IPS-20b (cell line): ENCODE results near the gene KRTAP10-2.

ENCODE experiments used
- H3K27ac ChIP-seq: one replicate; pipeline ENCODE4 v1.5.1; 2013; ENCODE audit warnings: low read length
- H3K27me3 ChIP-seq: 2 replicates; pipeline ENCODE4 v1.6.1; 2013; ENCODE audit warnings: mild to moderate bottlenecking, low read length, inconsistent platforms; ENCODE audit not compliant: insufficient read depth
- H3K36me3 ChIP-seq: 2 replicates; pipeline ENCODE4 v1.6.1; 2013; ENCODE audit warnings: low read depth, mild to moderate bottlenecking, inconsistent platforms, low read length, moderate library complexity; ENCODE audit not compliant: insufficient read depth
- H3K4me1 ChIP-seq: 2 replicates; pipeline ENCODE4 v1.6.1; 2013; ENCODE audit warnings: mild to moderate bottlenecking, control low read depth, inconsistent platforms, low read length, moderate library complexity; ENCODE audit not compliant: insufficient read depth
- H3K4me3 ChIP-seq: 2 replicates; pipeline ENCODE4 v1.5.1; 2013; ENCODE audit warnings: mild to moderate bottlenecking, low read length, inconsistent platforms
- H3K9ac ChIP-seq: 2 replicates; pipeline ENCODE4 v1.6.1; 2013; ENCODE audit warnings: low read depth, mild to moderate bottlenecking, inconsistent platforms, low read length, moderate library complexity
- H3K9me3 ChIP-seq: 2 replicates; pipeline ENCODE4 v1.6.1; 2013; ENCODE audit warnings: mild to moderate bottlenecking, low read depth, low read length, inconsistent platforms; ENCODE audit not compliant: insufficient read depth

Gene KRTAP10-2

GRCh38 chr21:44533121-44533890 lies 18.0 kb downstream of the KRTAP10-2 start:
- no peak overlapping the region for H3K9ac ChIP-seq

DNA sequence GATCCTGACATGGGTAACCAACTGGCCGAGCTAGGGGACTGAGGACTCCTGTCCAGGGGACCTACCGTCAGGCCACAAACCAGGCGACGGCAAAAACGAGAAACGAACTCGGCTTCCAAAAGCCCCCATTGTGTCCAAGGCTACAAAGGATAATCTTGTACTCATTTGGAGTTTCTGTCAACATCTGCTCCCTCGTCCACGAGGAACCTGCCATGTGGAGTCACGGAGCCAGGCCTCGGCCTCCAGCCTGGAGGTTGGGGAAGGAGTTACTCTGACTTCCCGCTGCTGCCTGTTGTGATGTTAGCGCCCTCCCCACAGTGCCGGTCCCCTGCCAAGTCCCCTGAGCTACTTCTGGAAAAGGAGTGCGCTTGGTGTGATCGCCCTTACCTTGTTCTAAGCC lies 18.6 kb downstream of the KRTAP10-2 start:
- Histone ChIP-seq H3K9me3 (no peaks in the 10 kb centered on the region), H3K4me1 (no peaks in the 10 kb centered on the region), H3K4me3 (no peak overlapping the region), H3K27me3 (no peaks in the 10 kb centered on the region), H3K27ac (no peak overlapping the region), H3K9ac (no peak overlapping the region), H3K36me3 (no peaks in the 10 kb centered on the region)

More at GRCh38 chr21:44533121-44533890, 18.0 kb downstream of the KRTAP10-2 start:
- Histone ChIP-seq H3K27me3 (no peaks in the 10 kb centered on the region), H3K36me3 (no peaks in the 10 kb centered on the region), H3K27ac (no peak overlapping the region), H3K9me3 (no peaks in the 10 kb centered on the region), H3K4me3 (no peak overlapping the region), H3K4me1 (no peaks in the 10 kb centered on the region)

GRCh38 chr21:44531606-44532564 lies 19.4 kb downstream of the KRTAP10-2 start:
- no peaks in the 10 kb centered on the region for H3K9me3 ChIP-seq
- H3K9ac ChIP-seq, result no peak overlapping the region
- no peaks in the 10 kb centered on the region for H3K4me1 ChIP-seq
- no peaks in the 10 kb centered on the region for H3K27me3 ChIP-seq
- H3K4me3 ChIP-seq, result no peak overlapping the region
- no peaks in the 10 kb centered on the region for H3K36me3 ChIP-seq
- no peak overlapping the region for H3K27ac ChIP-seq

GRCh38 chr21:44530903-44531605 lies 20.3 kb downstream of the KRTAP10-2 start:
- Histone ChIP-seq H3K4me3 (no peak overlapping the region), H3K4me1 (no peaks in the 10 kb centered on the region), H3K9me3 (no peaks in the 10 kb centered on the region), H3K9ac (no peak overlapping the region), H3K27me3 (no peaks in the 10 kb centered on the region), H3K27ac (no peak overlapping the region), H3K36me3 (no peaks in the 10 kb centered on the region)

GRCh38 chr21:44530221-44530902 lies 20.9 kb downstream of the KRTAP10-2 start:
- Histone ChIP-seq H3K9ac (no peak overlapping the region), H3K27ac (no peak overlapping the region), H3K4me3 (no peak overlapping the region), H3K9me3 (no peaks in the 10 kb centered on the region), H3K36me3 (no peaks in the 10 kb centered on the region), H3K4me1 (no peaks in the 10 kb centered on the region), H3K27me3 (no peaks in the 10 kb centered on the region)

DNA sequence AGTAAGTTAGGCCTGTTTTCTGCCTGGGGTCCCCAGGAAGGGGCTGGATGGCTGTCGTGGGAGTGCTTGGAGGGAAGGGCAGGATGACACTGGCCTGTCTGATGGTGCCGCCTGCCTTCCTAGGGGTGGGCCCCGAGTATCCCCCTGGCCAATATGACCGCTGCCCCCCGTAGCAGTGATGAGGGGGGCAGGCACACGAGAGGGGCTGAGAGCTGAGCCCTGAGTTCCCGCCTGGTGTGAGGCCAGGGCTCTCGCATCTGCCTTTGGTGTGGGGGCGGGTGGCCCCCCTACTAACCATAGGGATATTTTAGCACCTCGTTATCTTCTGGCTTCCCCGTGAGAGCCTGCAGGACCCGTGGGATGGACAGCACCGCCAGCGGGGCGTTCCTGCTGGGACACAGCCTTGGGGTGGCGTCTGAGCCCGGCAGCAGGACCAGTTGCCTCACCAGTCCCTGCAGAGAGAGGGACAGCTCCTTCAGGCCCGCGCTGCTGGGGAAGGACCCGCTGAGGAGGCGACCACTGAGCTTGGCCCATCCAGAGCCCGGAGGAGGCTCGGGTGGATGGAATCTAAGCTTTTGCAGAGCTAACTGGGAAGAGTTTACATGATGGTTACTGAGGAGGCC lies 21.7 kb downstream of the KRTAP10-2 start:
- H3K9me3 ChIP-seq, result no peaks in the 10 kb centered on the region

GRCh38 chr21:44529011-44529421 lies 22.3 kb downstream of the KRTAP10-2 start:
- Histone ChIP-seq H3K27ac (no peak overlapping the region), H3K36me3 (no peaks in the 10 kb centered on the region), H3K9ac (no peak overlapping the region), H3K4me1 (no peaks in the 10 kb centered on the region), H3K27me3 (no peaks in the 10 kb centered on the region), H3K4me3 (no peak overlapping the region), H3K9me3 (no peaks in the 10 kb centered on the region)

More for the DNA sequence above, 21.7 kb downstream of the KRTAP10-2 start:
- Histone ChIP-seq H3K4me1 (no peaks in the 10 kb centered on the region), H3K27ac (no peak overlapping the region), H3K4me3 (no peak overlapping the region), H3K36me3 (no peaks in the 10 kb centered on the region), H3K27me3 (no peaks in the 10 kb centered on the region), H3K9ac (no peak overlapping the region)

DNA sequence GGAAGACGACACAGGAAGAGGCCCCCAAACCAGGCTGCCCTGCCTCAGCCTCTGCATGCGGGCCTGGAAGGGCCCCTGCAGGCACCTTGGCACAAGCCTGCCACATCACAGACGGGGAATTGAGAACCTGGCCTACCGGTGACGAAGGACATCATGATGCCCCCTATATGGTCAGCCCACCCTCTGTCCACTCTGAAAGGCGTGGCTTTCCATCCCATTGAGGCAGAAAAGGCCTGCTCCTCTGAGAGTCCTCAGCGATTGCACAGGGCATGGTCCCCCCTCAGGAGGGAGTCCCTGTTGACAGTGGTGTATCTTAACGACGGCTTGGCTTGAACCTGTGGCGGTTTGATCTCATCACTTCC lies 22.7 kb downstream of the KRTAP10-2 start:
- no peaks in the 10 kb centered on the region for H3K27me3 ChIP-seq

DNA sequence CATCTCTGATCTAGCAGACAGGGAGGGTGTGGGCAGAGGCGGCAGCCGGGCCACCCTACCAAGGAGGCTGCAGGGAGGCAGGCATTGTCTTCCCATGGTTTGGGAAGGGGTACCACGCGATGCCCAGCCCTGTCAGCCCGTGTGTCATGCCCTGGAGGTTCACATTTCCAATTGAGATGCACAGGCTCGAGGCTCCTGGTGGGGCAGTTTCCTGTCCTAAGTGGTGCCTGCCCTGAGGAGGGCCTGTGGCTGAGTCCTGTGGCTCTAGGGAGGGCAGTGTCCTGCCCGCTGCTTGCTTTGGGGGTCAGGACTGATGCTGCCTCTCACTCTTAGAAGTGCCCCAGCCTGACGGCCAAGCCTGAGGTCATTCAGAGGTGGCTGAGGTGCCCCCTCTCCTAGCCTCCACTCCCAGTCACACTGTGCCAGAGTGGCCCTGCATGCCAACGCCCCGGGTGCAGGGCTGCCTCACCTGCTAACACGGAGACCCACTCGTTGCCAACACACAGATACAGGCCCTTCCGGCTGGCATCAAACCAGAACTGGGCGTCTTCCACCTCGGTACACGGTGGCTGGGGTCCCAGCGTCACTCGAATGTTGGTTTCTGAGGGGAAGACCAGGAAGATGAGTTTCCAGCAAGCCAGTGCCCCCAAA lies 23.2 kb downstream of the KRTAP10-2 start:
- H3K4me3 ChIP-seq, result no peak overlapping the region
- no peak overlapping the region for H3K27ac ChIP-seq
- no peaks in the 10 kb centered on the region for H3K36me3 ChIP-seq
- H3K9ac ChIP-seq, result no peak overlapping the region
- H3K9me3 ChIP-seq, result peaks cover 6% of the 10 kb centered on the region; the same call in 1 of the 2 replicates
- H3K4me1 ChIP-seq, result no peaks in the 10 kb centered on the region
- no peaks in the 10 kb centered on the region for H3K27me3 ChIP-seq

More for the DNA sequence above, 22.7 kb downstream of the KRTAP10-2 start:
- Histone ChIP-seq H3K27ac (no peak overlapping the region), H3K4me1 (no peaks in the 10 kb centered on the region), H3K9me3 (peaks cover 3% of the 10 kb centered on the region; the same call in 1 of the 2 replicates), H3K4me3 (no peak overlapping the region), H3K9ac (no peak overlapping the region), H3K36me3 (no peaks in the 10 kb centered on the region)

DNA sequence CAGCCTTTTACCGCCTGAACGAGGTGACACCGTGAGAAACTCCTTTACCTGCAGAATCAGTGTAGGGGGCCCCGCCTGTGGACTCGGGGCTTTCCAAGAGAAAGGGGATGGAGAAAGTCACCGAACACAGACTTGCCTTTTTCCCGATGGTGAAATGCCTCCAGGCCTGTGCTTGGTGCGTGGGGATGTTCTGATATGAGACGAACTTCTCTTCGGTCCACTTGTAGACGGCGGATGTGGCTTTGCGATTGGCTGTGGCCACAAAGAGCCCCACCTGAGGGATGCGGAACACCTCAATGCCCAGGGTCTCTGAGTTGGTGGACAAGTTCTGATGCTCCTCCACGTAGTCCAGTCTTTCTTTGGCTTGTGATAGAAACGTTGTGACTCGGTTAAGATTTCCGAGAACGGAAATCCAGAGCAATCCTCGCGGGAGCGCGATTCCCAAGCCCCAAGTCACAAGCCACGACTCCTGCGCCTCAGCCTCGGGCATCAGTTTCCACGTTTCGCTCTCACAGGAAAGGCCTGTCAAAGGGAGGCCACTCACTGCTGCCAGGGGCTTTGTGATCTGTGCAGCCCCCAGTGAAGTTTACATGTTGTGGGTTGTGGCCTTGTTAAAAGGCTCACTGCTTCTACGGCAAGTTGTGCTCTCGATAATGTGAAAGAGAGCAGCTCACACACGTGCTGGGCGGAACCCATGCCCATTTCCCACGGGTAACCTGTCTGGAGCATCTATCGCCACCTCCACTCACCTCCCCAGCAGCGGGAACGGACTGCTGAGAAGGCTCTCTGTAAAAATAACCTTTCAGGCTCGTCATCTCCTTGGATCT lies 23.9 kb downstream of the KRTAP10-2 start:
- H3K4me1 ChIP-seq, result no peaks in the 10 kb centered on the region
- no peak overlapping the region for H3K4me3 ChIP-seq
- H3K9me3 ChIP-seq, result peaks cover 6% of the 10 kb centered on the region; the same call in 1 of the 2 replicates
- no peaks in the 10 kb centered on the region for H3K27me3 ChIP-seq
- no peaks in the 10 kb centered on the region for H3K36me3 ChIP-seq
- no peak overlapping the region for H3K9ac ChIP-seq
- no peak overlapping the region for H3K27ac ChIP-seq
